Heart left ventricle (tissue), 13 donors: ENCODE data around the gene PDZK1.

Source experiments
- POLR2A ChIP-seq, 2 donors: fragments of 450-650 bp; IDR thresholded peaks; one replicate each; pipeline ENCODE4 v1.6.1; 2017; ENCODE audit warnings: antibody characterized with exemption in 2 of 2, mild to moderate bottlenecking in 2 of 2, moderate library complexity in 2 of 2
- TF ChIP-seq, protein P1 (sequence below), 12 donors: fragments of 200-600 bp; sonication (generic) in 4 of 12; IDR thresholded peaks; one replicate each; pipeline versions ENCODE4 v1.5.0 to v1.8.0; 2018 to 2022; ENCODE audit warnings: antibody characterized with exemption in 12 of 12, mild to moderate bottlenecking in 5 of 12
- donor health status: ischemic (EF 13 %, LVEDD 7.1; RV severe dilation, severe dysfunction).
- donor health status: DM: no; HTN: yes; CAD: no.
- donor health status: DM: no; HTN: no; CAD: no.
- donor health status: ischemic (EF 25% LVEDD 6.9; RV normal size, moderate dysfunction).
- donor health status: ischemic (EF 25% LVEDD 5.7; RV mildly dilated, moderate dysfunction).
- donor health status: ischemic (EF 35%, LVEDD 5.7; RV mildly dilated, moderate dysfunction).
- donor health status: nonischemic (EF 11% LVEDD 7.7; RV severe dilation, severe dysfunction).
- donor health status: DM: yes; HTN: yes; CAD: no.
- donor health status: PGD.
- donor health status: ischemic (EF 29% LVEDD 5.4; RV normal size, mild dysfunction).
- donor health status: nonischemic (EF 23%, LVEDD 6.1; RV moderate dilation, normal function).

DNA sequence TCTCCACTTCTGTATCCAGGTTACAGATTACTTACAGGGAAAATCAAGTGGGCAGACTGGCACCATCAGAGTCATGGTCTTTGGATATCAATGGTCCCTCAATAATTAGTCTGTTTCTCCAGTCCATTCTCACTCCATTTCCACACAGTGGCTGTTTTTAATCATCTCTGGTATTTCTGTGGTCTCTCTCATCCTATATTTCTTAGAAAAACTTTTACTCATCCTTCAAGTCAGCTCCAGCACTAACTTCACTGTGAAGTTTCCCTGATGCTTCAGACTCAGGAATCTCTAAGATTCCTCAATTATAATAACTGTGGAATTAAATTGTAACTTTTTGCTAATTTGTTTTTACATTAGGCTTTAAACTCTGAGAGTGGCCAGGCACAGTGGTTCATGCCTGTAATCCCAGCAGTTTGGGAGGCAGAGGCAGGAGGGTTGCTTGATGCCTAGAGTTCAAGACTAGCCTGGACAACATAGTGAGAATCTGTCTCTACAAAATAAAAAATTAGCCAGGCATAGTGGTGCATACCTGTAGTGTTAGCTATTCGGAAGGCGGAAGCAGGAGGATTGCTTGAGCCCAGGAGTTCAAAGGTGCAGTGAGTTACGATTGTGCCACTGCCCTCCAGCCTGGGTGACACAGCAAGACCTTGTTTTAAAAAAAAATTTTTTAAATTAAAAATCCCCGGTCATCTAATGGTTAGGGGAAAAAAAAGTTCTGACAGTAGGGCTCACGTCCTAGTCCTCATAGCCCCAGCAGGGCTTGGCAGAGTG lies 22.7 kb upstream of the PDZK1 start:
- TF ChIP-seq, protein P1, sequence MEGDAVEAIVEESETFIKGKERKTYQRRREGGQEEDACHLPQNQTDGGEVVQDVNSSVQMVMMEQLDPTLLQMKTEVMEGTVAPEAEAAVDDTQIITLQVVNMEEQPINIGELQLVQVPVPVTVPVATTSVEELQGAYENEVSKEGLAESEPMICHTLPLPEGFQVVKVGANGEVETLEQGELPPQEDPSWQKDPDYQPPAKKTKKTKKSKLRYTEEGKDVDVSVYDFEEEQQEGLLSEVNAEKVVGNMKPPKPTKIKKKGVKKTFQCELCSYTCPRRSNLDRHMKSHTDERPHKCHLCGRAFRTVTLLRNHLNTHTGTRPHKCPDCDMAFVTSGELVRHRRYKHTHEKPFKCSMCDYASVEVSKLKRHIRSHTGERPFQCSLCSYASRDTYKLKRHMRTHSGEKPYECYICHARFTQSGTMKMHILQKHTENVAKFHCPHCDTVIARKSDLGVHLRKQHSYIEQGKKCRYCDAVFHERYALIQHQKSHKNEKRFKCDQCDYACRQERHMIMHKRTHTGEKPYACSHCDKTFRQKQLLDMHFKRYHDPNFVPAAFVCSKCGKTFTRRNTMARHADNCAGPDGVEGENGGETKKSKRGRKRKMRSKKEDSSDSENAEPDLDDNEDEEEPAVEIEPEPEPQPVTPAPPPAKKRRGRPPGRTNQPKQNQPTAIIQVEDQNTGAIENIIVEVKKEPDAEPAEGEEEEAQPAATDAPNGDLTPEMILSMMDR (IDR thresholded peaks at IDR 0.05) = no peak
- no peak for TF ChIP-seq POLR2A (IDR thresholded peaks at IDR 0.05)
